Stimulated activated CD8-positive, alpha-beta memory T cell treated with anti-CD3 and anti-CD28 coated beads, Interleukin-15, amount 100 ng/mL, for 24 hours (primary cell): Measurements from ENCODE around the gene EME2.

Experiments used
- DNase-seq: peaks from one replicate; pipeline ENCODE4 v3.0.0-alpha.2; 2020; ENCODE audit warnings: low read depth

The EME2 gene

GRCh38 chr16:1818873-1819525 lies 46.4 kb downstream of the EME2 start:
- DNase-seq, result no peak

GRCh38 chr16:1819611-1820010 lies 47.0 kb downstream of the EME2 start:
- DNase-seq, result no peak

- DNase-seq, result no peak
These were observed 47.7 kb downstream of the EME2 start for GRCh38 chr16:1820096-1820945.

- no peak for DNase-seq
These were observed 48.3 kb downstream of the EME2 start for GRCh38 chr16:1820946-1821290.

GRCh38 chr16:1821861-1822611 lies 49.4 kb downstream of the EME2 start:
- DNase-seq, result no peak

GRCh38 chr16:1822801-1823200 lies 50.2 kb downstream of the EME2 start:
- DNase-seq, result no peak

- no peak for DNase-seq
These were observed 51.2 kb downstream of the EME2 start for GRCh38 chr16:1823821-1824220.

GRCh38 chr16:1825381-1825863 lies 52.8 kb downstream of the EME2 start:
- no peak for DNase-seq
